ENCODE measurements around the gene AREL1.

GRCh38 chr14:74754899-74755298 is 42.0 kb upstream of the AREL1 start:
- no peak for TF ChIP-seq CTCF (IDR thresholded peaks at IDR 0.05)
- TF ChIP-seq POLR2A (IDR thresholded peaks at IDR 0.05), result no peak

Data from testis (tissue), 2 donors.